ENCODE data around the gene SPOCK2.

- TF ChIP-seq CTCF (IDR thresholded peaks at IDR 0.05) (no peak), REST (IDR thresholded peaks at IDR 0.05; ENCODE audit: insufficient read depth in 1 of 2, low read depth in 2 of 2, low read length in 1 of 2) (no peak), POLR2AphosphoS5 (IDR thresholded peaks at IDR 0.05; ENCODE audit: low read depth, low read length) (no peak), SIN3A (IDR thresholded peaks at IDR 0.05; ENCODE audit: borderline replicate concordance, insufficient read depth, low read depth, low read length) (no peak), TCF7L2 (IDR thresholded peaks at IDR 0.05; ENCODE audit: low read depth, low read length) (peak; percentile 67)
Observed at GRCh38 chr10:72068901-72069446, 19.4 kb downstream of the SPOCK2 start.
